H9 (cell line): ENCODE results near the gene WDR82. TPM values are rescaled to one million over a fixed set of nuclear protein-coding genes. Genes with fewer than 3 reads are reported as not detected.

Experiments used
- DNase-seq: peaks from one replicate; pipeline ENCODE4 v3.0.0-alpha.2; 2017
- H2AFZ ChIP-seq: one replicate; pipeline ENCODE4 v1.6.1; 2013; ENCODE audit warnings: mild to moderate bottlenecking, low read length, control low read depth, moderate library complexity
- H2AK5ac ChIP-seq: 2 replicates; pipeline ENCODE4 v1.6.1; 2013; ENCODE audit warnings: low read length, control low read depth, mixed read lengths; ENCODE audit not compliant: insufficient read length
- H2BK120ac ChIP-seq: one replicate; pipeline ENCODE4 v1.6.1; 2013; ENCODE audit warnings: low read depth, mild to moderate bottlenecking, low read length, control low read depth, inconsistent platforms; ENCODE audit not compliant: poor library complexity, severe bottlenecking
- H2BK12ac ChIP-seq: 2 replicates; pipeline ENCODE4 v1.6.1; 2013; ENCODE audit warnings: low read length, control low read depth, mixed read lengths, low read depth; ENCODE audit not compliant: insufficient read length
- H2BK15ac ChIP-seq: 2 replicates; pipeline ENCODE4 v1.6.1; 2013; ENCODE audit warnings: low read depth, low read length, control low read depth
- H2BK20ac ChIP-seq: one replicate; pipeline ENCODE4 v1.6.1; 2013; ENCODE audit warnings: low read depth, mild to moderate bottlenecking, low read length, control low read depth, inconsistent platforms; ENCODE audit not compliant: poor library complexity, severe bottlenecking
- H2BK5ac ChIP-seq: 2 replicates; pipeline ENCODE4 v1.6.1; 2013; ENCODE audit warnings: low read length, control low read depth, mixed read lengths; ENCODE audit not compliant: insufficient read length
- H3K14ac ChIP-seq: 2 replicates; pipeline ENCODE4 v1.6.1; 2013; ENCODE audit warnings: low read length, control low read depth; ENCODE audit not compliant: insufficient read depth
- H3K18ac ChIP-seq: 2 replicates; pipeline ENCODE4 v1.6.1; 2013; ENCODE audit warnings: low read depth, mild to moderate bottlenecking, mixed read lengths, low read length, control low read depth; ENCODE audit not compliant: insufficient read length
- H3K23ac ChIP-seq: 2 replicates; pipeline ENCODE4 v1.6.1; 2013; ENCODE audit warnings: low read length, control low read depth, mixed read lengths, low read depth; ENCODE audit not compliant: insufficient read length
- H3K23me2 ChIP-seq: 2 replicates; pipeline ENCODE4 v1.6.1; 2013; ENCODE audit warnings: low read depth, mild to moderate bottlenecking, mixed read lengths, low read length, control low read depth; ENCODE audit not compliant: insufficient read length, poor library complexity, severe bottlenecking
- H3K27ac ChIP-seq: 2 replicates; pipeline ENCODE4 v1.5.1; 2013; ENCODE audit warnings: low read length, control low read depth, mixed read lengths, low read depth; ENCODE audit not compliant: insufficient read length
- H3K27me3 ChIP-seq: 2 replicates; pipeline ENCODE4 v1.6.1; 2013; ENCODE audit warnings: low read length, control low read depth, inconsistent platforms; ENCODE audit not compliant: insufficient read depth
- H3K4ac ChIP-seq: 2 replicates; pipeline ENCODE4 v1.6.1; 2013; ENCODE audit warnings: low read depth, mild to moderate bottlenecking, control low read depth, inconsistent platforms, low read length, moderate library complexity
- H3K4me1 ChIP-seq: 2 replicates; pipeline ENCODE4 v1.6.1; 2013; ENCODE audit warnings: low read length, control low read depth, inconsistent platforms; ENCODE audit not compliant: insufficient read depth
- H3K4me2 ChIP-seq: 2 replicates; pipeline ENCODE4 v1.6.1; 2013; ENCODE audit warnings: low read length, control low read depth, mixed read lengths; ENCODE audit not compliant: insufficient read length, insufficient read depth
- H3K56ac ChIP-seq: 2 replicates; pipeline ENCODE4 v1.6.1; 2013; ENCODE audit warnings: low read depth, mild to moderate bottlenecking, mixed read lengths, low read length, control low read depth; ENCODE audit not compliant: insufficient read length
- H3K79me1 ChIP-seq: 2 replicates; pipeline ENCODE4 v1.6.1; 2013; ENCODE audit warnings: low read depth, mild to moderate bottlenecking, moderate library complexity, low read length, control low read depth, inconsistent platforms; ENCODE audit not compliant: insufficient read depth, poor library complexity, severe bottlenecking
- H3K79me2 ChIP-seq: 2 replicates; pipeline ENCODE4 v1.6.1; 2013; ENCODE audit warnings: low read length, control low read depth, inconsistent platforms; ENCODE audit not compliant: insufficient read depth
- H3K9ac ChIP-seq: 2 replicates; pipeline ENCODE4 v1.6.1; 2013; ENCODE audit warnings: low read length, control low read depth, mixed read lengths; ENCODE audit not compliant: insufficient read length; ENCODE audit errors: extremely low read depth
- H3K9me3 ChIP-seq: one replicate; pipeline ENCODE4 v1.6.1; 2013; ENCODE audit warnings: low read depth, low read length, inconsistent platforms; ENCODE audit not compliant: control insufficient read depth
- H3T11ph ChIP-seq: one replicate; pipeline ENCODE4 v1.6.1; 2013; ENCODE audit warnings: mild to moderate bottlenecking, low read length, control low read depth, inconsistent platforms
- H4K20me1 ChIP-seq: one replicate; pipeline ENCODE4 v1.6.1; 2013; ENCODE audit not compliant: control insufficient read depth, insufficient read length, insufficient read depth
- H4K5ac ChIP-seq: 2 replicates; pipeline ENCODE4 v1.6.1; 2013; ENCODE audit warnings: low read depth, mild to moderate bottlenecking, mixed read lengths, low read length, control low read depth; ENCODE audit not compliant: insufficient read length
- H4K8ac ChIP-seq: replicated peaks from 2 replicates; pipeline ENCODE4 v1.6.1; 2013; ENCODE audit warnings: low read length, control low read depth, mixed read lengths, low read depth; ENCODE audit not compliant: insufficient read length
- H4K91ac ChIP-seq: 2 replicates; pipeline ENCODE4 v1.6.1; 2013; ENCODE audit warnings: low read depth, mild to moderate bottlenecking, moderate library complexity, mixed read lengths, low read length, control low read depth; ENCODE audit not compliant: insufficient read length
- H3K27ac Mint-ChIP-seq, 3 experiments: 2 replicates in 2 of 3; 3 replicates in 1 of 3; pipeline ENCODE4 v1.8.0; 2020 to 2021; ENCODE audit warnings: mixed read lengths in 3 of 3, mild to moderate bottlenecking in 1 of 3, moderate library complexity in 1 of 3
- H3K27me3 Mint-ChIP-seq: 2 replicates; pipeline ENCODE4 v1.8.0; 2021; ENCODE audit warnings: low read depth, mild to moderate bottlenecking, moderate library complexity, mixed read lengths
- H3K36me3 Mint-ChIP-seq, 3 experiments: 2 replicates in 2 of 3; 3 replicates in 1 of 3; pipeline ENCODE4 v1.8.0; 2020 to 2021; ENCODE audit warnings: low read depth in 3 of 3, mixed read lengths in 3 of 3; ENCODE audit not compliant: insufficient read depth in 1 of 3
- H3K4me1 Mint-ChIP-seq, 2 experiments: 2 replicates each; pipeline ENCODE4 v1.8.0; 2020; ENCODE audit warnings: mixed read lengths in 2 of 2
- H3K4me3 Mint-ChIP-seq, 2 experiments: 2 replicates in 1 of 2; 3 replicates in 1 of 2; pipeline ENCODE4 v1.8.0; 2020 to 2021; ENCODE audit warnings: mild to moderate bottlenecking in 2 of 2, mixed read lengths in 2 of 2, moderate library complexity in 1 of 2
- H3K9me3 Mint-ChIP-seq, 2 experiments: 2 replicates in 1 of 2; 3 replicates in 1 of 2; pipeline ENCODE4 v1.8.0; 2020; ENCODE audit warnings: mild to moderate bottlenecking in 2 of 2, mixed read lengths in 2 of 2, moderate library complexity in 1 of 2
- WGBS: extraction: QIAGEN DNeasy Blood & Tissue Kit; methylation state at CpG from one replicate; pipeline ENCODE4 v1.1.7; 2013; ENCODE audit warnings: missing lambda C conversion rate, low lambda C conversion rate, mixed read lengths; ENCODE audit not compliant: insufficient read length; ENCODE audit errors: extremely low coverage; 5-methylcytosine and 5-hydroxymethylcytosine counted together
- total RNA-seq: library from RNA; stranded (reverse); gene quantifications from 2 replicates; pipeline ENCODE4 v1.2.1, GENCODE V29; 2021
- TF ChIP-seq, protein P1 (sequence below): fragments of 200-600 bp; sonication (generic); conservative IDR thresholded peaks from 3 replicates; pipeline ENCODE4 v1.8.0; 2021; ENCODE audit warnings: antibody characterized with exemption, mild to moderate bottlenecking

The WDR82 gene
- total RNA-seq, 1 experiment from 2014 or later = 83.1 TPM

DNA sequence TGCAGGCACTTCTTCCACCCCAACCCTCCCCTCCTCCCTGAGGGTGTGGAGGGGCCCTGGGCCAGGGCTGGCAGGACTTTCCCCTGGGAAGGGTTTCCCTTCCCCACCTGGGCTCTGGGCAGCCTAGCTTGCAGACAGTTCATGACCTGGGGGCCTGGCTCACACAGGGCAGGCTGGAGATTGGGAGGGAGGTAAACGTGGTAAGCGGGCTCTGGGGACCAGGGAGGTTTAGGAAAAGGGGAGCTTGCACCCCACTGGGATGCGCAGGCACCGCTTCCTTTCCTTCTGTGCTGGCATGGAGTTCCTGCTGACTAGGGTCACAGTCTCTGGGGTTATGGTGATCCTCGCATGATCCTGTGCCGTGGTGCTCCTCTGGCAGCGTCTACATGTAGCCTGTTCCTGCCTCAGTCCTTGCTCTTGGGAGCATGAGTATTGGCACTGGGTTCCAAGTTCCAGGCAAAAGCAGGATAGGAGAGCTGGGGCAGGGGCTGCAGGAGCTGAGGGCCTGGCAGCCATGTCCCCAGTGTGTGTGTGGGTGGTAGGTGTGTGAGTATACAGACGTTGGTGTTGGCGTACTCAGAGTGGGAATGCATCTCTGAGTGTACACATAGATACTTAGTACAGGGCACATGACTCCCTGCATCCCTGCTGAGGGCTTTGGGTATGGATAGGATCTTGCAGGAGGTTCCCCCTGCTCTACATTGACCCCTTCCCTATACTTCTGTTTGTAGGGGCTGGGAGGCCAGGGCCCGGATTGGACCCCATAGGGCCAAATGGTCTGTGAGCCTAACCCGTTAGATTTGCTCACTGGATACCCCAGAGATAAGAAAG is 16.1 kb upstream of the WDR82 start:
- Mint-ChIP-seq H3K9me3 (no peaks in the 10 kb centered on the region), H3K27me3 (peaks cover 8% of the 10 kb centered on the region), H3K27ac (peak overlapping the region in 1 of 3 experiments; percentile 40; a peak in 1 of 7 replicates), H3K36me3 (no peaks in the 10 kb centered on the region; a peak in 1 of 7 replicates), H3K4me3 (no peak overlapping the region), H3K4me1 (peaks cover 17 to 18% of the 10 kb centered on the region in 2 experiments)
- H2BK12ac ChIP-seq = no peak overlapping the region
- no CpG with 5 or more reads among the region's 11 CpGs for WGBS
- no peaks in the 10 kb centered on the region for H3K79me1 ChIP-seq
- no peak overlapping the region for H2BK120ac ChIP-seq
- H3K18ac ChIP-seq = no peak overlapping the region
- H3K27me3 ChIP-seq = no peaks in the 10 kb centered on the region
- H3K79me2 ChIP-seq = no peaks in the 10 kb centered on the region
- H2AFZ ChIP-seq = no peak overlapping the region
- H3K4me1 ChIP-seq = peaks cover 2% of the 10 kb centered on the region; the same call in 1 of the 2 replicates
- no peak overlapping the region for H3T11ph ChIP-seq
- H3K27ac ChIP-seq = no peak overlapping the region
- H3K23me2 ChIP-seq = peaks cover 10% of the 10 kb centered on the region
- no peak overlapping the region for H3K4me2 ChIP-seq
- no peaks in the 10 kb centered on the region for H4K20me1 ChIP-seq
- H2BK5ac ChIP-seq = no peak overlapping the region
- no peak overlapping the region for H2BK15ac ChIP-seq
- no peak overlapping the region for H2BK20ac ChIP-seq
- no peak overlapping the region for H3K4ac ChIP-seq
- no peak overlapping the region for H4K5ac ChIP-seq
- H3K14ac ChIP-seq = no peak overlapping the region
- no peak overlapping the region for H3K23ac ChIP-seq
- no peak overlapping the region for H4K91ac ChIP-seq
- H2AK5ac ChIP-seq = no peak overlapping the region
- DNase-seq = no peak
- H3K9me3 ChIP-seq = no peaks in the 10 kb centered on the region
- TF ChIP-seq, protein P1, sequence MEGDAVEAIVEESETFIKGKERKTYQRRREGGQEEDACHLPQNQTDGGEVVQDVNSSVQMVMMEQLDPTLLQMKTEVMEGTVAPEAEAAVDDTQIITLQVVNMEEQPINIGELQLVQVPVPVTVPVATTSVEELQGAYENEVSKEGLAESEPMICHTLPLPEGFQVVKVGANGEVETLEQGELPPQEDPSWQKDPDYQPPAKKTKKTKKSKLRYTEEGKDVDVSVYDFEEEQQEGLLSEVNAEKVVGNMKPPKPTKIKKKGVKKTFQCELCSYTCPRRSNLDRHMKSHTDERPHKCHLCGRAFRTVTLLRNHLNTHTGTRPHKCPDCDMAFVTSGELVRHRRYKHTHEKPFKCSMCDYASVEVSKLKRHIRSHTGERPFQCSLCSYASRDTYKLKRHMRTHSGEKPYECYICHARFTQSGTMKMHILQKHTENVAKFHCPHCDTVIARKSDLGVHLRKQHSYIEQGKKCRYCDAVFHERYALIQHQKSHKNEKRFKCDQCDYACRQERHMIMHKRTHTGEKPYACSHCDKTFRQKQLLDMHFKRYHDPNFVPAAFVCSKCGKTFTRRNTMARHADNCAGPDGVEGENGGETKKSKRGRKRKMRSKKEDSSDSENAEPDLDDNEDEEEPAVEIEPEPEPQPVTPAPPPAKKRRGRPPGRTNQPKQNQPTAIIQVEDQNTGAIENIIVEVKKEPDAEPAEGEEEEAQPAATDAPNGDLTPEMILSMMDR = no peak
- no peak overlapping the region for H3K9ac ChIP-seq
- H4K8ac ChIP-seq = no peak overlapping the region
- H3K56ac ChIP-seq = no peak overlapping the region
